GM12875 (cell line): ENCODE results near the gene VWA5B2.

ENCODE experiments used
- H3K4me3 ChIP-seq: one replicate; pipeline ENCODE4 v1.5.1; 2011; ENCODE audit warnings: low read depth, low read length, control low read depth
- CTCF ChIP-seq: IDR thresholded peaks from 2 replicates; pipeline ENCODE4 v1.5.1; 2011; ENCODE audit warnings: low read depth, mild to moderate bottlenecking, control low read depth, inconsistent platforms, low read length, moderate library complexity, borderline replicate concordance; ENCODE audit not compliant: insufficient read depth

The VWA5B2 gene

DNA sequence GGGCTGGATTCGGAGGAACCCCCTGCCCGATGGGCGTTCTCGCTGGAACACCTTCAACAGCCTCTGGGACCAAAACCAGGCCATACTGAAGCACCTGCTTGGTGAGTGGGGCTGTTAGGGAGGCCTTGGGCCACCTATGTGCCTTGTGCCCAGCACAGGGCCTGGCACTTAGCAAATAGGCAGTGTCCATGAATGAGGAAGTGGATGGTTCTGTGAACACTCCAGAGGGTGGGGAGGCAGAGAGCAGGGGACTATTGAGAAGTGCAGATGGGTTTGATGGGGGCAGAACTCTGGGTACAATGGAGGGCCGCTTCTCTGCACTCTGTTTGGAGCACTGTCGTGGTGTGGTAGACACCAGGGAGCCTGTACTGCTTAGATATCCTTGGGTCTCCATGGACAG is 48.0 kb downstream of the VWA5B2 start:
- H3K4me3 ChIP-seq: no peak overlapping the region
- no peak for TF ChIP-seq CTCF

- no peak for TF ChIP-seq CTCF
Measured at GRCh38 chr3:184282941-184283340, 53.6 kb downstream of the VWA5B2 start.

DNA sequence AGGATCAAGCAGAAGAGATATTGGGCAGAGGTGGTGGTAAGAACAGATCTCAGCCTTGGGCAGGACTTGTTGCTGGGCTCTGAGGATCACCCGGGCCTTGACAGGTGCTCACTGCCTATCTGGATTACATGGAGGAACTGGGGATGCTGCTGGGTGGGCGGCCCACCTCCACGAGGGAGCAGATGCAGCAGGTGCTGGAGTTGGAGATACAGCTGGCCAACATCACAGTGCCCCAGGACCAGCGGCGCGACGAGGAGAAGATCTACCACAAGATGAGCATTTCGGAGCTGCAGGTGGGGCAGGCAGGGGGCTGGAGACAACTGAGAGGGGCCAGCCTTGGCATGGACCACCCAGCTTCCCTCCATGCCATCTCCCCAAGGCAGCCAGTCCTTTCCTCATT is 54.3 kb downstream of the VWA5B2 start:
- TF ChIP-seq CTCF: no peak
- no peak overlapping the region for H3K4me3 ChIP-seq

More at GRCh38 chr3:184282941-184283340, 53.6 kb downstream of the VWA5B2 start:
- H3K4me3 ChIP-seq: no peak overlapping the region

DNA sequence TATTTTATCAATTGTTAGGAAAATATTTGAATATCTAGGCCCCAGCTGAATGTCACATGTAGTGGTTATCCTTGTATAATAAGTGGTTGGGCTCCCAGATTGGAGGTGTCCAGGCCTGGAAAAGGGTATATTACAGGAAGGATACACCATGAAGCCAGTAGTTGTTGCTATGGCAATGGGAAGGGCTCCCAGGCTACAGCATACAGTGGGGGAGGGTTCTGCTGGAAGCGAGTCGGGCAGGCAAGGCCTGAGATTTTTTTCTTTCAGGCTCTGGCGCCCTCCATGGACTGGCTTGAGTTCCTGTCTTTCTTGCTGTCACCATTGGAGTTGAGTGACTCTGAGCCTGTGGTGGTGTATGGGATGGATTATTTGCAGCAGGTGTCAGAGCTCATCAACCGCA is 55.3 kb downstream of the VWA5B2 start:
- peak; percentile 21; the same call in 1 of the 2 replicates for TF ChIP-seq CTCF
- no peak overlapping the region for H3K4me3 ChIP-seq

DNA sequence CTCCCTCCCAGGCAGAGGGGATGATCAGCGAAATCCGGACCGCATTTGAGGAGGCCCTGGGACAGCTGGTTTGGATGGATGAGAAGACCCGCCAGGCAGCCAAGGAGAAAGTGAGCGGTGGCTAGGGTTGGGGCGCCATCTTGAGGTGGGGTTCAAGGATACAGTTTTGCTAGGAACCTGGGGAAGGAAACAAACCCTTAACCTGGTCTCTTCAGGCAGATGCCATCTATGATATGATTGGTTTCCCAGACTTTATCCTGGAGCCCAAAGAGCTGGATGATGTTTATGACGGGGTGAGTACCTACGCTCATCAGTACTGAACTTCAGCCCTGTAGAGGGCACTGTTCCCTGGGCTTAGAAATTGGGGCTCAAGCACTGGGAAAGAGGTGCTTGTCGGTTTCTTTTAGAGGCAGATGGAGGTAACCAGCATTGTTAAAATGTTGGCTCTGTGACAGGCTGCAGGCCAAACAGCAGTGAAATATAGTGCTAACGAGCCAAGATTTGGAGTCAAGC is 60.1 kb downstream of the VWA5B2 start:
- H3K4me3 ChIP-seq: no peak overlapping the region
- peak; percentile 66 for TF ChIP-seq CTCF

- H3K4me3 ChIP-seq: no peak overlapping the region
- TF ChIP-seq CTCF: no peak
Measured at GRCh38 chr3:184290331-184290730, 60.9 kb downstream of the VWA5B2 start.

- TF ChIP-seq CTCF: no peak
- no peak overlapping the region for H3K4me3 ChIP-seq
Measured at GRCh38 chr3:184291044-184291737, 61.8 kb downstream of the VWA5B2 start.
